ENCODE results near the gene SIM1. TPM values are rescaled to one million over a fixed set of nuclear protein-coding genes. Genes with fewer than 3 reads are reported as not detected.

SIM1 gene
- total RNA-seq, 1 experiment from 2014 or later = not detected

DNA sequence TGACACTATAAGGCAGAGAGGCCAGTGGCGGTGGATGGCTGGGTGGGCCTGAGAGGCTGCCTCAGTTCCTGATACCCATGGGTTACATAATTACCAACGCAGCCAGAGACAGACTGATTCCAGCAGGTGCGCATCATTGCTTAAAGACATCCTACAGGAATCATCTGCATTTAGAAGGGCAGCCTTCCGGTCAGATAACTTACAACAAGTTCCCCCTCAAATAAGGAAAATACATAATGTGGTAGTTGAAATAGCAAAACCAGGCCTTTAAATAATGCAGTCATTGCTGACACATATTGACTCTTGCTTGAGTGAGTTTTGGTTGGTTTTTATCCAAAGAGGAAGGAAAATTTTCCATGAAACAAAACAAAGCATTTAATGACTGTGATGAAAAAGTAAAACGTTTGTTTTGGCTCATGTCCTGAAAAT, 81.9 kb downstream of the SIM1 start:
- TF ChIP-seq EZH2phosphoT487 (IDR thresholded peaks at IDR 0.05; ENCODE audit: borderline replicate concordance, low read length) (no peak), EZH2 (IDR thresholded peaks at IDR 0.05; ENCODE audit: low read length, unreplicated experiment) (no peak)
- TF ChIP-seq, protein P1, sequence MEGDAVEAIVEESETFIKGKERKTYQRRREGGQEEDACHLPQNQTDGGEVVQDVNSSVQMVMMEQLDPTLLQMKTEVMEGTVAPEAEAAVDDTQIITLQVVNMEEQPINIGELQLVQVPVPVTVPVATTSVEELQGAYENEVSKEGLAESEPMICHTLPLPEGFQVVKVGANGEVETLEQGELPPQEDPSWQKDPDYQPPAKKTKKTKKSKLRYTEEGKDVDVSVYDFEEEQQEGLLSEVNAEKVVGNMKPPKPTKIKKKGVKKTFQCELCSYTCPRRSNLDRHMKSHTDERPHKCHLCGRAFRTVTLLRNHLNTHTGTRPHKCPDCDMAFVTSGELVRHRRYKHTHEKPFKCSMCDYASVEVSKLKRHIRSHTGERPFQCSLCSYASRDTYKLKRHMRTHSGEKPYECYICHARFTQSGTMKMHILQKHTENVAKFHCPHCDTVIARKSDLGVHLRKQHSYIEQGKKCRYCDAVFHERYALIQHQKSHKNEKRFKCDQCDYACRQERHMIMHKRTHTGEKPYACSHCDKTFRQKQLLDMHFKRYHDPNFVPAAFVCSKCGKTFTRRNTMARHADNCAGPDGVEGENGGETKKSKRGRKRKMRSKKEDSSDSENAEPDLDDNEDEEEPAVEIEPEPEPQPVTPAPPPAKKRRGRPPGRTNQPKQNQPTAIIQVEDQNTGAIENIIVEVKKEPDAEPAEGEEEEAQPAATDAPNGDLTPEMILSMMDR (conservative IDR thresholded peaks at IDR 0.05; ENCODE audit: low read depth, low read length) = no peak
- no peaks in the 10 kb centered on the region for H3K79me2 ChIP-seq (ENCODE audit: low read length)
- no peaks in the 10 kb centered on the region for H4K20me1 ChIP-seq (ENCODE audit: low read length)
- no peaks in the 10 kb centered on the region for H3K9me3 ChIP-seq (ENCODE audit: low read length)
- DNase-seq = peak; percentile 10
- H3K27ac ChIP-seq (ENCODE audit: low read length) = no peak overlapping the region
- no peak overlapping the region for H3K4me3 ChIP-seq (ENCODE audit: low read length)
- no peaks in the 10 kb centered on the region for H3K36me3 ChIP-seq (ENCODE audit: low read depth, low read length)
- H3F3A ChIP-seq (ENCODE audit: low read length, unreplicated experiment) = no peaks in the 10 kb centered on the region
- H2AFZ ChIP-seq (ENCODE audit: low read length) = no peak overlapping the region
- H3K4me2 ChIP-seq (ENCODE audit: low read length) = no peak overlapping the region
- H3K9ac ChIP-seq (ENCODE audit: low read length) = no peak overlapping the region
- H3K9me2 ChIP-seq (replicated peaks; ENCODE audit: low read length) = no peaks in the 10 kb centered on the region
- ChIA-PET POLR2A (ENCODE audit: unreplicated experiment) (no interaction called here), CTCF (interaction anchor here (0.6 kb wide), 1 partner anchor 178 kb away, joined by 3 read pairs; no protein-coding TSS in a partner anchor)
- no peaks in the 10 kb centered on the region for H3K27me3 ChIP-seq (ENCODE audit: low read length)
- no TSS peak for BruUV-seq (replicated peaks)
- H3K4me1 ChIP-seq (ENCODE audit: insufficient read depth, low read length) = no peaks in the 10 kb centered on the region
- intact Hi-C loops (cut with micrococcal nuclease) = loop anchor here (10.0 kb wide), 1 partner anchor 208 kb away; no protein-coding TSS in a partner anchor
- ATAC-seq = 0 out of 2 replicates have a peak, but pooled peaks have one; percentile 18

DNA sequence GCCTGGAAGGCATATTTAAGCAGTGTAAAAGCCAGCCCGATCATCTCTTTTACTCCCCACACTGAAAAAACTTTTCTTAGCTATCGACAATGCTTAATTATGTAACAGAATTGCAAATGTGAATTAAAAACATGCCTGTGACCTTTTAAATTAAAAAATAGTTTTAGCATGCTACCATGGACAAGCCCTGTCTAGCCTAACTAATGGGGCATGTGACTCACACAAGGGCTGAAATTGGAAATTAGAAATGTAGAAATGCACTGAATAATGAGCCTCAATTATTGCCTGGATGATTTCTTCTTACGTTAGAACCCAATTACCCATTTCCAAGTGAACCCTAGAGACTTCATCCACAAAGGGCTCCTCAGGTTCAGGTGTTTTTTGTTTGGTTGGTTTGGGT, 82.7 kb downstream of the SIM1 start:
- no peak for ATAC-seq

DNA sequence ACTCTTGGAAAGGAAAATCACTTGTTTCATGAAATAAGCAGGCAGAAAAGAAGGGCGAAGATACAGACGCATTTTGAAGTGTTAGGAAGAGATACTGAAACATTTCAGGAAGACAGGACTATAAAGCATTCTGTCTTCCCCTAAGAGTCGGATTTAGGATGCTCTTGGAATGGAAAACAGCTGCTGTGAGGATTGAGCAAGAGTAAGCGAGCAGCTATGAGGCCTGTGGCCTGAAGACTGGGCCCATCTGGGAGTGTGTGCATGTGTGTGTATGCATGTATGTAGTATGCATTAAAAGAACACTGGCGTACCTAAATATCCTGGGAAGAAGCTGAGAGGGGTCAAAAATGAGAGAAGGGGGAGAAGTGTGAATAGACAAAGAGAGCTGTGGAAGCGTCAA, 83.6 kb downstream of the SIM1 start:
- ChIA-PET CTCF (no interaction called here), POLR2A (ENCODE audit: unreplicated experiment) (no interaction called here)
- Histone ChIP-seq H3F3A (ENCODE audit: low read length, unreplicated experiment) (no peaks in the 10 kb centered on the region), H2AFZ (ENCODE audit: low read length) (no peak overlapping the region), H3K27me3 (ENCODE audit: low read length) (no peaks in the 10 kb centered on the region), H3K9me2 (replicated peaks; ENCODE audit: low read length) (no peaks in the 10 kb centered on the region), H3K4me2 (ENCODE audit: low read length) (no peak overlapping the region), H3K27ac (ENCODE audit: low read length) (no peak overlapping the region), H3K4me3 (ENCODE audit: low read length) (no peak overlapping the region), H3K4me1 (ENCODE audit: insufficient read depth, low read length) (no peaks in the 10 kb centered on the region), H3K36me3 (ENCODE audit: low read depth, low read length) (no peaks in the 10 kb centered on the region), H4K20me1 (ENCODE audit: low read length) (no peaks in the 10 kb centered on the region), H3K9me3 (ENCODE audit: low read length) (no peaks in the 10 kb centered on the region), H3K9ac (ENCODE audit: low read length) (no peak overlapping the region), H3K79me2 (ENCODE audit: low read length) (no peaks in the 10 kb centered on the region)
- BruUV-seq (replicated peaks) = no TSS peak
- DNase-seq (no peak), ATAC-seq (no peak)
- TF ChIP-seq EZH2 (IDR thresholded peaks at IDR 0.05; ENCODE audit: low read length, unreplicated experiment) (no peak), EZH2phosphoT487 (IDR thresholded peaks at IDR 0.05; ENCODE audit: borderline replicate concordance, low read length) (no peak)
- TF ChIP-seq, protein P1 (conservative IDR thresholded peaks at IDR 0.05; ENCODE audit: low read depth, low read length) = no peak
- intact Hi-C loops (cut with micrococcal nuclease) = loop anchor here (10.0 kb wide), 1 partner anchor 206 kb away; no protein-coding TSS in a partner anchor

More for the DNA sequence above, 82.7 kb downstream of the SIM1 start:
- H3K27ac ChIP-seq (ENCODE audit: low read length) = no peak overlapping the region
- ChIA-PET POLR2A (ENCODE audit: unreplicated experiment) (no interaction called here), CTCF (no interaction called here)
- BruUV-seq (replicated peaks) = no TSS peak
- no peaks in the 10 kb centered on the region for H4K20me1 ChIP-seq (ENCODE audit: low read length)
- no peaks in the 10 kb centered on the region for H3K79me2 ChIP-seq (ENCODE audit: low read length)
- no peak for DNase-seq
- H3K9me3 ChIP-seq (ENCODE audit: low read length) = no peaks in the 10 kb centered on the region
- no peak for TF ChIP-seq EZH2 (IDR thresholded peaks at IDR 0.05; ENCODE audit: low read length, unreplicated experiment)
- TF ChIP-seq EZH2phosphoT487 (IDR thresholded peaks at IDR 0.05; ENCODE audit: borderline replicate concordance, low read length) = no peak
- TF ChIP-seq, protein P1 (conservative IDR thresholded peaks at IDR 0.05; ENCODE audit: low read depth, low read length) = no peak
- H3K27me3 ChIP-seq (ENCODE audit: low read length) = no peaks in the 10 kb centered on the region
- no peaks in the 10 kb centered on the region for H3K4me1 ChIP-seq (ENCODE audit: insufficient read depth, low read length)
- H3K4me3 ChIP-seq (ENCODE audit: low read length) = no peak overlapping the region
- H3K36me3 ChIP-seq (ENCODE audit: low read depth, low read length) = no peaks in the 10 kb centered on the region
- no peak overlapping the region for H3K9ac ChIP-seq (ENCODE audit: low read length)
- H3K4me2 ChIP-seq (ENCODE audit: low read length) = no peak overlapping the region
- intact Hi-C loops (cut with micrococcal nuclease) = loop anchor here (10.0 kb wide), 1 partner anchor 207 kb away; no protein-coding TSS in a partner anchor
- H3K9me2 ChIP-seq (replicated peaks; ENCODE audit: low read length) = no peaks in the 10 kb centered on the region
- no peaks in the 10 kb centered on the region for H3F3A ChIP-seq (ENCODE audit: low read length, unreplicated experiment)
- no peak overlapping the region for H2AFZ ChIP-seq (ENCODE audit: low read length)

Data from PC-3 (cell line).